ENCODE results near the gene ENPP3.

GRCh38 chr6:131644921-131645320 lies 7.8 kb downstream of the ENPP3 start:
- TF ChIP-seq CTCF (conservative IDR thresholded peaks at IDR 0.05 in 1 of 2, IDR thresholded peaks at IDR 0.05 in 1 of 2; ENCODE audit: extremely low read depth in 1 of 2, insufficient read depth in 1 of 2, low read depth in 1 of 2, low read length in 2 of 2) (no peak), EZH2 (IDR thresholded peaks at IDR 0.05; ENCODE audit: borderline replicate concordance, low read length) (no peak)

Data from mammary epithelial cell (primary cell).